Panc1 (cell line): ENCODE results near the gene CINP.

Experiments
- POLR2AphosphoS5 ChIP-seq: IDR thresholded peaks from 2 replicates; pipeline ENCODE4 v1.6.1; 2012; ENCODE audit warnings: mild to moderate bottlenecking, low read depth, low read length, moderate library complexity
- SIN3A ChIP-seq: IDR thresholded peaks from 2 replicates; pipeline ENCODE4 v1.6.1; 2012; ENCODE audit warnings: low read depth, mild to moderate bottlenecking, low read length, moderate library complexity, borderline replicate concordance; ENCODE audit not compliant: insufficient read depth
- TCF7L2 ChIP-seq: IDR thresholded peaks from 2 replicates; pipeline ENCODE4 v1.6.1; 2011; ENCODE audit warnings: mild to moderate bottlenecking, low read depth, low read length, inconsistent platforms
- TF ChIP-seq, protein P1 (sequence below): fragments of 450-650 bp; IDR thresholded peaks from 2 replicates; pipeline ENCODE4 v1.5.1; 2017; ENCODE audit warnings: mild to moderate bottlenecking

GRCh38 chr14:102374264-102374663, 11.6 kb upstream of the CINP start:
- TF ChIP-seq SIN3A = no peak
- TF ChIP-seq POLR2AphosphoS5 = no peak
- TF ChIP-seq, protein P1, sequence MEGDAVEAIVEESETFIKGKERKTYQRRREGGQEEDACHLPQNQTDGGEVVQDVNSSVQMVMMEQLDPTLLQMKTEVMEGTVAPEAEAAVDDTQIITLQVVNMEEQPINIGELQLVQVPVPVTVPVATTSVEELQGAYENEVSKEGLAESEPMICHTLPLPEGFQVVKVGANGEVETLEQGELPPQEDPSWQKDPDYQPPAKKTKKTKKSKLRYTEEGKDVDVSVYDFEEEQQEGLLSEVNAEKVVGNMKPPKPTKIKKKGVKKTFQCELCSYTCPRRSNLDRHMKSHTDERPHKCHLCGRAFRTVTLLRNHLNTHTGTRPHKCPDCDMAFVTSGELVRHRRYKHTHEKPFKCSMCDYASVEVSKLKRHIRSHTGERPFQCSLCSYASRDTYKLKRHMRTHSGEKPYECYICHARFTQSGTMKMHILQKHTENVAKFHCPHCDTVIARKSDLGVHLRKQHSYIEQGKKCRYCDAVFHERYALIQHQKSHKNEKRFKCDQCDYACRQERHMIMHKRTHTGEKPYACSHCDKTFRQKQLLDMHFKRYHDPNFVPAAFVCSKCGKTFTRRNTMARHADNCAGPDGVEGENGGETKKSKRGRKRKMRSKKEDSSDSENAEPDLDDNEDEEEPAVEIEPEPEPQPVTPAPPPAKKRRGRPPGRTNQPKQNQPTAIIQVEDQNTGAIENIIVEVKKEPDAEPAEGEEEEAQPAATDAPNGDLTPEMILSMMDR = no peak
- no peak for TF ChIP-seq TCF7L2
